H1 (cell line): Measurements from ENCODE around the gene PVALB. TPM values are rescaled to one million over a fixed set of nuclear protein-coding genes. Genes with fewer than 3 reads are reported as not detected.

Experiments used
- EGR1 ChIP-seq: IDR thresholded peaks from 2 replicates; pipeline ENCODE4 v1.6.1; 2011; ENCODE audit warnings: low read depth, low read length, borderline replicate concordance
- NRF1 ChIP-seq: IDR thresholded peaks from 2 replicates; pipeline ENCODE4 v1.6.1; 2011; ENCODE audit warnings: mild to moderate bottlenecking, low read depth, low read length, improper control_type of control experiment
- polyA plus RNA-seq, 7 experiments: library from polyadenylated mRNA; depleted of rRNA in 3 of 7; stranded (reverse) in 5 of 7; unstranded in 2 of 7; fragments of >200 nt in 5 of 7; fragments of 200-250 nt in 2 of 7; gene quantifications; 1 replicate in 5 of 7; 2 replicates in 1 of 7; 4 replicates in 1 of 7; pipeline versions ENCODE4 v1.2.1 to v1.2.3, GENCODE V29; 2011 to 2013; ENCODE audit warnings: missing spikeins in 2 of 7, mixed read lengths in 2 of 7
- total RNA-seq: library from RNA; stranded (reverse); fragmentation: NEBNext Ultra II Directional; extraction: Animal tissue kit (Norgen Biotek cat#: 25700); gene quantifications from 2 replicates; pipeline ENCODE4 v1.2.1, GENCODE V29; 2021

PVALB gene
- total and polyA plus RNA-seq, 2 of the 8 experiments (the other 6 are each of a cell fraction or from before 2014, with no cell fraction given): 1.7 to 5.4 TPM

- TF ChIP-seq EGR1 (no peak), NRF1 (no peak)
These were observed 40.1 kb downstream of the PVALB start (continued) for GRCh38 chr22:36776722-36777121.
